ENCODE measurements around the gene TUBB2B. TPM values are rescaled to one million over a fixed set of nuclear protein-coding genes. Genes with fewer than 3 reads are reported as not detected.

TUBB2B gene
- total RNA-seq, 1 donor from 2014 or later: 0.12 TPM

GRCh38 chr6:3235486-3235885 lies 8.0 kb upstream of the TUBB2B start:
- intact Hi-C loops (cut with micrococcal nuclease): no loop called here

- intact Hi-C loops (cut with micrococcal nuclease): no loop called here
These were observed 6.5 kb upstream of the TUBB2B start for GRCh38 chr6:3233904-3234303.

- intact Hi-C loops (cut with micrococcal nuclease): no loop called here
These were observed 5.9 kb upstream of the TUBB2B start for GRCh38 chr6:3233321-3233720.

- intact Hi-C loops (cut with micrococcal nuclease): no loop called here
These were observed 4.8 kb upstream of the TUBB2B start for GRCh38 chr6:3232017-3232945.

GRCh38 chr6:3231247-3232016 lies 4.0 kb upstream of the TUBB2B start:
- intact Hi-C loops (cut with micrococcal nuclease): loop anchor here (2.0 kb wide), 1 partner anchor 1619 kb away; no protein-coding TSS in a partner anchor

- intact Hi-C loops (cut with micrococcal nuclease): loop anchor here (1.0 to 2.0 kb wide), 2 partner anchors 68 to 1618 kb away; no protein-coding TSS in a partner anchor
These were observed 3.4 kb upstream of the TUBB2B start for GRCh38 chr6:3230900-3231246.

- intact Hi-C loops (cut with micrococcal nuclease): loop anchor here (1.0 to 2.0 kb wide), 2 partner anchors 67 to 1618 kb away; no protein-coding TSS in a partner anchor
These were observed 2.9 kb upstream of the TUBB2B start for GRCh38 chr6:3230256-3230882.

- intact Hi-C loops (cut with micrococcal nuclease): loop anchor here (1.0 to 2.0 kb wide), 2 partner anchors 66 to 1617 kb away; no protein-coding TSS in a partner anchor
These were observed 2.2 kb upstream of the TUBB2B start for GRCh38 chr6:3229566-3230178.

GRCh38 chr6:3228771-3229565 lies 1.5 kb upstream of the TUBB2B start:
- intact Hi-C loops (cut with micrococcal nuclease): no loop called here

GRCh38 chr6:3228046-3228671 lies 706 bp upstream of the TUBB2B start:
- intact Hi-C loops (cut with micrococcal nuclease): no loop called here

GRCh38 chr6:3226481-3227362 lies 731 bp downstream of the TUBB2B start:
- intact Hi-C loops (cut with micrococcal nuclease): no loop called here

- intact Hi-C loops (cut with micrococcal nuclease): no loop called here
These were observed 1.4 kb downstream of the TUBB2B start for GRCh38 chr6:3226042-3226441.

- intact Hi-C loops (cut with micrococcal nuclease): no loop called here
These were observed 4.9 kb downstream of the TUBB2B start for GRCh38 chr6:3222506-3223038.

GRCh38 chr6:3221578-3221977 lies 5.9 kb downstream of the TUBB2B start:
- intact Hi-C loops (cut with micrococcal nuclease): no loop called here

- intact Hi-C loops (cut with micrococcal nuclease): no loop called here
These were observed 7.1 kb downstream of the TUBB2B start for GRCh38 chr6:3220366-3220765.

- intact Hi-C loops (cut with micrococcal nuclease): no loop called here
These were observed 9.2 kb downstream of the TUBB2B start for GRCh38 chr6:3218266-3218665.

GRCh38 chr6:3217286-3217685 lies 10.2 kb downstream of the TUBB2B start:
- intact Hi-C loops (cut with micrococcal nuclease): no loop called here

- intact Hi-C loops (cut with micrococcal nuclease): no loop called here
These were observed 12.6 kb downstream of the TUBB2B start for GRCh38 chr6:3214898-3215297.

GRCh38 chr6:3213334-3213695 lies 14.1 kb downstream of the TUBB2B start:
- intact Hi-C loops (cut with micrococcal nuclease): no loop called here
